HepG2 (cell line): Measurements from ENCODE around the gene ZFP36L2. TPM values are rescaled to one million over a fixed set of nuclear protein-coding genes. Genes with fewer than 3 reads are reported as not detected.

Source experiments
- BORCS8-MEF2B ChIP-seq: sonication (generic); formaldehyde crosslinking; IDR thresholded peaks from 2 replicates; pipeline ENCODE4 v1.8.0; 2022; ENCODE audit warnings: mild to moderate bottlenecking, missing genetic modification reagents
- HNF1A ChIP-seq, 2 experiments: sonication (generic) in 1 of 2; formaldehyde crosslinking in 1 of 2; IDR thresholded peaks; 2 replicates each; pipeline versions ENCODE4 v1.4.0 to v1.6.1; 2016 to 2020; ENCODE audit warnings: borderline replicate concordance in 1 of 2, low read depth in 1 of 2, mild to moderate bottlenecking in 1 of 2, missing genetic modification reagents in 1 of 2
- KLF6 ChIP-seq: IDR thresholded peaks from 2 replicates; pipeline ENCODE4 v1.8.0; 2016; ENCODE audit warnings: missing biosample characterization, missing genetic modification reagents
- MLXIP ChIP-seq: sonication (generic); formaldehyde crosslinking; IDR thresholded peaks from 2 replicates; pipeline ENCODE4 v1.9.0; 2021; ENCODE audit warnings: missing genetic modification reagents, borderline replicate concordance
- POGZ ChIP-seq: sonication (generic); formaldehyde crosslinking; IDR thresholded peaks from 2 replicates; pipeline ENCODE4 v1.4.0; 2020; ENCODE audit warnings: mild to moderate bottlenecking, missing genetic modification reagents
- PREB ChIP-seq: sonication (generic); formaldehyde crosslinking; IDR thresholded peaks from 2 replicates; pipeline ENCODE4 v1.4.0; 2020; ENCODE audit warnings: missing genetic modification reagents
- SRSF9 ChIP-seq: fragments of 200-400 bp; formaldehyde crosslinking; IDR thresholded peaks from 2 replicates; pipeline ENCODE4 v1.6.1; 2018; ENCODE audit warnings: borderline replicate concordance, mild to moderate bottlenecking, low read depth, low read length; ENCODE audit not compliant: insufficient read depth, poor library complexity, severe bottlenecking
- TBP ChIP-seq: sonication (generic); formaldehyde crosslinking; IDR thresholded peaks from 2 replicates; pipeline ENCODE4 v1.5.0; 2020; ENCODE audit warnings: missing genetic modification reagents
- ZBTB1 ChIP-seq: sonication (generic); formaldehyde crosslinking; IDR thresholded peaks from 2 replicates; pipeline ENCODE4 v1.4.0; 2020; ENCODE audit warnings: missing genetic modification reagents, borderline replicate concordance
- ZBTB43 ChIP-seq: sonication (generic); formaldehyde crosslinking; conservative IDR thresholded peaks from 2 replicates; pipeline ENCODE4 v1.4.0; 2020; ENCODE audit warnings: missing genetic modification reagents
- ZFY ChIP-seq: sonication (generic); formaldehyde crosslinking; IDR thresholded peaks from 2 replicates; pipeline ENCODE4 v1.4.0; 2020; ENCODE audit warnings: missing genetic modification reagents
- ZNF224 ChIP-seq: sonication (generic); formaldehyde crosslinking; IDR thresholded peaks from 2 replicates; pipeline ENCODE4 v1.5.0; 2020; ENCODE audit warnings: mild to moderate bottlenecking, missing genetic modification reagents
- ZNF274 ChIP-seq: sonication (generic); formaldehyde crosslinking; IDR thresholded peaks from 2 replicates; pipeline ENCODE4 v1.5.1; 2020; ENCODE audit warnings: mild to moderate bottlenecking, missing genetic modification reagents
- ZNF431 ChIP-seq: sonication (generic); formaldehyde crosslinking; IDR thresholded peaks from 2 replicates; pipeline ENCODE4 v1.9.0; 2022; ENCODE audit warnings: missing genetic modification reagents, low read depth, mild to moderate bottlenecking, borderline replicate concordance
- ZNF484 ChIP-seq: sonication (generic); formaldehyde crosslinking; IDR thresholded peaks from 2 replicates; pipeline ENCODE4 v1.5.1; 2020; ENCODE audit warnings: mild to moderate bottlenecking, low read depth, missing genetic modification reagents, borderline replicate concordance
- polyA plus RNA-seq, 8 experiments: library from polyadenylated mRNA; depleted of rRNA in 3 of 8; stranded (reverse) in 7 of 8; unstranded in 1 of 8; fragments of >200 nt; fragmentation: Illumina TruSeq in 4 of 8; extraction: Trizol in 4 of 8; gene quantifications; 2 replicates each; pipeline versions ENCODE4 v1.2.1 to v1.2.3, GENCODE V29; 2011 to 2016; ENCODE audit warnings: low read depth in 4 of 8, missing spikeins in 1 of 8, mixed read lengths in 1 of 8; ENCODE audit not compliant: insufficient read depth in 1 of 8
- total RNA-seq, 5 experiments: library from RNA; depleted of rRNA; stranded (reverse); fragments of >200 nt; fragmentation: Illumina TruSeq; extraction: Trizol; gene quantifications; 2 replicates each; pipeline ENCODE4 v1.2.3, GENCODE V29; 2016; ENCODE audit warnings: low read depth in 1 of 5
- TF ChIP-seq, protein P1 (sequence below): sonication (generic); formaldehyde crosslinking; conservative IDR thresholded peaks from 2 replicates; pipeline ENCODE4 v1.4.0; 2020; ENCODE audit warnings: missing genetic modification reagents

The ZFP36L2 gene
- total and polyA plus RNA-seq, 2 of the 13 experiments (the other 11 are each of a cell fraction or from before 2014, with no cell fraction given) = 11.2 to 21.8 TPM

DNA sequence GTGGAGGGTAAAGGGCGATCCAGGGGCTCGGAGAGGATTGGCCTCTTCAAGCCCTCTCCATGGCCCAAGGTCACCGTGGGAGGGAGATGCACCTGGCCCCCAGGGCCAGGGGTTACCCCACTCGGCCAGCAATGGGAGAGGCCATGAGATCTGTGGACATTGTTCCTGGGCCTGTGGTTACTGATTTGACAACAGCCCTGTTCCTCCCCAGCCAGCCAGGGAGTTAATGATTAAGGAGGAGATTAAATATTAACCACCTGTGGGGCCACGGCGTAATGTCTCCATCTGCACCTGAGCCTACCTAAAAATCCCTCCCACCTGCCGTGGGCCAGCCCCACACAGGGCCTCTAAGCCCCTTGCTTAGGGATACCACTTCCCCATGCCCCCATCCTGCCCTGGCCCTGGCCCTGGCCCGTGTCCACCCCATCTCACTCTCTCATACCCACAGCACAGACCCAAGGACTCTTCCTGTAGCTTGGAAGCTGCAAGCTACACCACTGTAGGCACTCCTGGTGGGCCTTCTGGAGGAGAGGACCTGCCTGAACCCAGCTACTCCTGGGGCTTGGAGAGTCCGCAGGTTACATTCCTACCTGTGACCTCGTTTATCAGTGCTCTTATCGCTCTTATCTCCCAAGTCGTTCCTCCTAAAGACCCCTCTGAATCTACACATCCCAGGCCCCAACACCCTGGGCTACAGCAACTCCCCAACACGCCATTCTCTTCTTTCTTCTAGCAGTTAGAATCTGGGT, 32.1 kb downstream of the ZFP36L2 start (continued):
- TF ChIP-seq POGZ = peak; percentile 79
- TF ChIP-seq ZBTB43 (CRISPR knock-in tag) = peak; percentile 92
- TF ChIP-seq ZNF274 = peak; percentile 16
- TF ChIP-seq ZNF431 (CRISPR knock-in tag) = peak; percentile 91; the same call in 1 of the 2 replicates
- TF ChIP-seq TBP (CRISPR knock-in tag) = no peak
- TF ChIP-seq, protein P1, sequence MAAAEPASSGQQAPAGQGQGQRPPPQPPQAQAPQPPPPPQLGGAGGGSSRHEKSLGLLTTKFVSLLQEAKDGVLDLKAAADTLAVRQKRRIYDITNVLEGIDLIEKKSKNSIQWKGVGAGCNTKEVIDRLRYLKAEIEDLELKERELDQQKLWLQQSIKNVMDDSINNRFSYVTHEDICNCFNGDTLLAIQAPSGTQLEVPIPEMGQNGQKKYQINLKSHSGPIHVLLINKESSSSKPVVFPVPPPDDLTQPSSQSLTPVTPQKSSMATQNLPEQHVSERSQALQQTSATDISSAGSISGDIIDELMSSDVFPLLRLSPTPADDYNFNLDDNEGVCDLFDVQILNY (CRISPR knock-in tag) = no peak
- no peak; the same call in none of the 2 replicates for TF ChIP-seq BORCS8-MEF2B (CRISPR knock-in tag)
- TF ChIP-seq ZNF484 (CRISPR knock-in tag) = no peak
- TF ChIP-seq ZFY = peak; percentile 37
- TF ChIP-seq MLXIP = peak; percentile 77
- peak; percentile 100 for TF ChIP-seq HNF1A (IDR thresholded peaks at IDR 0.05; ENCODE audit: low read depth)
- peak; percentile 100 for TF ChIP-seq HNF1A (CRISPR knock-in tag; IDR thresholded peaks at IDR 0.05; ENCODE audit: borderline replicate concordance)
- 0 out of 2 replicates have a peak, but pooled peaks have one; percentile 15 for TF ChIP-seq ZNF224
- no peak for TF ChIP-seq SRSF9
- TF ChIP-seq ZBTB1 (CRISPR knock-in tag) = no peak
- no peak for TF ChIP-seq PREB (CRISPR knock-in tag)
- TF ChIP-seq KLF6 (CRISPR knock-in tag) = peak; percentile 49; the same call in 1 of the 2 replicates
